ENCODE data around the gene IL10RA. TPM values are rescaled to one million over a fixed set of nuclear protein-coding genes. Genes with fewer than 3 reads are reported as not detected.
A peak's percentile ranks its signal among the peaks of the same experiment; 100 is the strongest.

The IL10RA gene
- total RNA-seq, 2 experiments from 2014 or later: 286 to 291 TPM

- no peak overlapping the region for H3K4me3 Mint-ChIP-seq
- H3K4me1 Mint-ChIP-seq: peaks cover 71% of the 10 kb centered on the region
- H3K27me3 Mint-ChIP-seq: no peaks in the 10 kb centered on the region
- POLR2A ChIA-PET: interaction anchor here (0.6 to 31.5 kb wide), 12 partner anchors 7 to 311 kb away, joined by 3 to 1195 read pairs (median 4); partner anchors contain the start of gene IL10RA
- H3K36me3 Mint-ChIP-seq (ENCODE audit: low read depth): peaks cover 56% of the 10 kb centered on the region
- DNase-seq: no peak
- CTCF ChIA-PET: interaction anchor here (0.6 to 2.1 kb wide), 6 partner anchors 22 to 73 kb away, joined by 3 to 14 read pairs (median 4); no protein-coding TSS in a partner anchor
- H3K9me3 Mint-ChIP-seq: peaks cover 2% of the 10 kb centered on the region
- H3K27ac Mint-ChIP-seq: peak overlapping the region; percentile 77
Observed at GRCh38 chr11:117979481-117980211, 6.5 kb upstream of the IL10RA start.

GRCh38 chr11:117980280-117980679, 5.9 kb upstream of the IL10RA start:
- ChIA-PET POLR2A (interaction anchor here (0.6 to 31.5 kb wide), 11 partner anchors 6 to 310 kb away, joined by 3 to 1195 read pairs (median 5); partner anchors contain the start of gene IL10RA), CTCF (interaction anchor here (1.1 to 2.1 kb wide), 3 partner anchors 29 to 72 kb away, joined by 5 to 14 read pairs (median 8); no protein-coding TSS in a partner anchor)
- H3K4me1 Mint-ChIP-seq: peaks cover 77% of the 10 kb centered on the region
- no peak overlapping the region for H3K4me3 Mint-ChIP-seq
- peak overlapping the region; percentile 77 for H3K27ac Mint-ChIP-seq
- H3K9me3 Mint-ChIP-seq: peaks cover 2% of the 10 kb centered on the region
- DNase-seq: no peak
- peaks cover 61% of the 10 kb centered on the region for H3K36me3 Mint-ChIP-seq (ENCODE audit: low read depth)
- no peaks in the 10 kb centered on the region for H3K27me3 Mint-ChIP-seq

- ChIA-PET POLR2A (interaction anchor here (0.7 to 31.5 kb wide), 9 partner anchors 10 to 166 kb away, joined by 3 to 1195 read pairs (median 3); no protein-coding TSS in a partner anchor), CTCF (interaction anchor here (1.1 to 9.2 kb wide), 4 partner anchors 30 to 72 kb away, joined by 5 to 170 read pairs (median 11); no protein-coding TSS in a partner anchor)
- Mint-ChIP-seq H3K4me3 (no peak overlapping the region), H3K36me3 (ENCODE audit: low read depth) (peaks cover 61% of the 10 kb centered on the region), H3K4me1 (peaks cover 76% of the 10 kb centered on the region), H3K9me3 (peaks cover 2% of the 10 kb centered on the region), H3K27ac (peak overlapping the region; percentile 77), H3K27me3 (no peaks in the 10 kb centered on the region)
- no peak for DNase-seq
Observed at GRCh38 chr11:117980720-117981119, 5.5 kb upstream of the IL10RA start.

DNA sequence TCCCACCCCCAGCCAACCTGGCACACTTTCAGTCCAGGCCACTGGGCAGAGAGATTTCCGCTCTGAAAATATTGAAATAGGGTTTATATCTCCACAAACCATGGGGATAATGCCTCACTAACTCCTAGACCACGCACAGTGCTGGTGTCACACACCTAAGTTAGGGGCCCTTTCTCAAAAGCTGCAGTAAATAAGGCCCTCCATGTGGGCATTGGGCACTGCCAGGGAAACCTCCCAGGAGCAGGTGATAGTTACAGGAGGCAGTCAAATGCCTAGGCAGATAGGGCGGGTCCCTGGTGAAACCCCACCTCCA, 3.1 kb upstream of the IL10RA start:
- DNase-seq: no peak
- peaks cover 65% of the 10 kb centered on the region for H3K4me1 Mint-ChIP-seq
- H3K27ac Mint-ChIP-seq: peak overlapping the region; percentile 40
- ChIA-PET CTCF (interaction anchor here (6.9 to 9.2 kb wide), 2 partner anchors 33 to 70 kb away, joined by 111 to 170 read pairs; no protein-coding TSS in a partner anchor), POLR2A (interaction anchor here (6.8 to 31.5 kb wide), 4 partner anchors 7 to 70 kb away, joined by 66 to 1195 read pairs (median 780); no protein-coding TSS in a partner anchor)
- H3K9me3 Mint-ChIP-seq: peaks cover under 1% of the 10 kb centered on the region
- H3K36me3 Mint-ChIP-seq (ENCODE audit: low read depth): peaks cover 61% of the 10 kb centered on the region
- H3K27me3 Mint-ChIP-seq: no peaks in the 10 kb centered on the region
- H3K4me3 Mint-ChIP-seq: no peak overlapping the region

DNA sequence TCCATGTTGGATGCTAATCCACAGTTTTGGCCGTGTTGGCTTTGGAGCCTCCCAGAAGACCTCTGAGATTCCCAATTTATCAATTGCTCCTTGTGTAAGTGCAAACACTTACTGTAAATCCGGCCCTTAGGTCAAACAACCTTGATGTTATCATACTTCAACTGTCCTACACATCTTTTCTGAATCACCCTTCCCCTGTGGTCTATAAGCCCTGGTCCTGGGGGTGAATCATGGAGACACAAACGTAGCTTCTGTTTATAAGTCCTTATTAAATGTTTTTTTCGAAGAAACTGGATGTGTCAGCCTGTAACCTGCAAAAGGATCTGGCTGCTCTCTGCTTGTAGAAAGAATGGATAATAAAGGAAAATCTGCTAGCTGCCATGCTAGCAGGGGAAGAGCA, 1.7 kb upstream of the IL10RA start:
- Mint-ChIP-seq H3K9me3 (no peaks in the 10 kb centered on the region), H3K4me1 (peaks cover 63% of the 10 kb centered on the region), H3K4me3 (peak overlapping the region; percentile 89), H3K27ac (peak overlapping the region; percentile 85), H3K27me3 (no peaks in the 10 kb centered on the region), H3K36me3 (ENCODE audit: low read depth) (peaks cover 67% of the 10 kb centered on the region)
- ChIA-PET POLR2A (interaction anchor here (0.9 to 31.5 kb wide), 7 partner anchors 8 to 69 kb away, joined by 3 to 1195 read pairs (median 141); no protein-coding TSS in a partner anchor), CTCF (interaction anchor here (1.1 to 9.2 kb wide), 3 partner anchors 10 to 68 kb away, joined by 3 to 170 read pairs (median 111); no protein-coding TSS in a partner anchor)
- no peak for DNase-seq

- H3K36me3 Mint-ChIP-seq (ENCODE audit: low read depth): peaks cover 80% of the 10 kb centered on the region
- H3K9me3 Mint-ChIP-seq: no peaks in the 10 kb centered on the region
- ChIA-PET CTCF (interaction anchor here (1.0 to 9.2 kb wide), 12 partner anchors 9 to 180 kb away, joined by 3 to 170 read pairs (median 4); no protein-coding TSS in a partner anchor), POLR2A (interaction anchor here (0.9 to 31.5 kb wide), 18 partner anchors 11 to 1108 kb away, joined by 3 to 1195 read pairs (median 6); partner anchors contain the start of genes KMT2A and PCSK7)
- H3K4me1 Mint-ChIP-seq: peaks cover 62% of the 10 kb centered on the region
- DNase-seq: peak; percentile 76
- H3K27me3 Mint-ChIP-seq: no peaks in the 10 kb centered on the region
- H3K27ac Mint-ChIP-seq: peak overlapping the region; percentile 85
- peak overlapping the region; percentile 89 for H3K4me3 Mint-ChIP-seq
Observed at GRCh38 chr11:117986981-117987574, 884 bp downstream of the IL10RA start.

- ChIA-PET CTCF (interaction anchor here (4.0 to 9.2 kb wide), 3 partner anchors 12 to 63 kb away, joined by 43 to 170 read pairs (median 111); no protein-coding TSS in a partner anchor), POLR2A (interaction anchor here (0.8 to 31.5 kb wide), 6 partner anchors 13 to 64 kb away, joined by 3 to 1195 read pairs (median 411); no protein-coding TSS in a partner anchor)
- DNase-seq: no peak
- H3K36me3 Mint-ChIP-seq (ENCODE audit: low read depth): peaks cover 89% of the 10 kb centered on the region
- peaks cover 67% of the 10 kb centered on the region for H3K4me1 Mint-ChIP-seq
- H3K9me3 Mint-ChIP-seq: no peaks in the 10 kb centered on the region
- peak overlapping the region; percentile 67 for H3K27ac Mint-ChIP-seq
- H3K27me3 Mint-ChIP-seq: no peaks in the 10 kb centered on the region
- peak overlapping the region; percentile 89 for H3K4me3 Mint-ChIP-seq
Observed at GRCh38 chr11:117989351-117990102, 3.3 kb downstream of the IL10RA start.

GRCh38 chr11:117992136-117992535, 5.9 kb downstream of the IL10RA start:
- Mint-ChIP-seq H3K4me1 (peaks cover 81% of the 10 kb centered on the region), H3K9me3 (no peaks in the 10 kb centered on the region), H3K36me3 (ENCODE audit: low read depth) (peaks cover 97% of the 10 kb centered on the region), H3K27ac (peak overlapping the region; percentile 56), H3K27me3 (no peaks in the 10 kb centered on the region), H3K4me3 (peak overlapping the region; percentile 89)
- POLR2A ChIA-PET: interaction anchor here (24.3 to 31.5 kb wide), 5 partner anchors 4 to 61 kb away, joined by 603 to 1195 read pairs (median 878); partner anchors contain the start of gene IL10RA
- CTCF ChIA-PET: interaction anchor here (1.0 to 15.4 kb wide), 2 partner anchors 11 to 61 kb away, joined by 4 to 192 read pairs; no protein-coding TSS in a partner anchor
- DNase-seq: no peak

- Mint-ChIP-seq H3K9me3 (no peaks in the 10 kb centered on the region), H3K4me1 (peaks cover 82% of the 10 kb centered on the region), H3K27ac (peak overlapping the region; percentile 56), H3K27me3 (no peaks in the 10 kb centered on the region), H3K4me3 (peak overlapping the region; percentile 89), H3K36me3 (ENCODE audit: low read depth) (peaks cover 97% of the 10 kb centered on the region)
- CTCF ChIA-PET: interaction anchor here (1.0 to 15.4 kb wide), 2 partner anchors 10 to 60 kb away, joined by 4 to 192 read pairs; no protein-coding TSS in a partner anchor
- DNase-seq: no peak
- POLR2A ChIA-PET: interaction anchor here (24.3 to 31.5 kb wide), 5 partner anchors 4 to 61 kb away, joined by 603 to 1195 read pairs (median 878); partner anchors contain the start of gene IL10RA
Observed at GRCh38 chr11:117992620-117993019, 6.4 kb downstream of the IL10RA start.

GRCh38 chr11:117993988-117994745, 8.0 kb downstream of the IL10RA start:
- peaks cover 97% of the 10 kb centered on the region for H3K36me3 Mint-ChIP-seq (ENCODE audit: low read depth)
- peak overlapping the region; percentile 56 for H3K27ac Mint-ChIP-seq
- H3K4me3 Mint-ChIP-seq: peak overlapping the region; percentile 89
- ChIA-PET CTCF (interaction anchor here (0.5 to 15.4 kb wide), 3 partner anchors 10 to 868 kb away, joined by 3 to 192 read pairs (median 3); no protein-coding TSS in a partner anchor), POLR2A (interaction anchor here (1.1 to 31.5 kb wide), 6 partner anchors 6 to 179 kb away, joined by 3 to 1195 read pairs (median 780); partner anchors contain the start of gene IL10RA)
- H3K9me3 Mint-ChIP-seq: no peaks in the 10 kb centered on the region
- no peaks in the 10 kb centered on the region for H3K27me3 Mint-ChIP-seq
- H3K4me1 Mint-ChIP-seq: peaks cover 93% of the 10 kb centered on the region
- DNase-seq: no peak

DNA sequence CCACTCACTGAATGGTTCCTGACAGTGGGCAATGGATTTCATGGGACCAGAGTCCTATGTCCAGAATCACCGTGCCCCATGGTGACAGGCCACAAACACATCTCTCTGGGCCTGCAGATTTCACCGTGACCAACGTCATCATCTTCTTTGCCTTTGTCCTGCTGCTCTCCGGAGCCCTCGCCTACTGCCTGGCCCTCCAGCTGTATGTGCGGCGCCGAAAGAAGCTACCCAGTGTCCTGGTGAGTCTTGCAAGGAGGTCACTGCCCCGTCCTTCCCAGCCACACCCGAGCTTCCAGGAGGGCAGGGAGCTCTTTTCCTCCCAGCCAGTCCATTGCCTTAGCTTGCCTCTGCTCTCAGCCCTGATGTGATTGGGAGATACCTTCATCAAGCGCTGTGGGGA, 9.3 kb downstream of the IL10RA start:
- ChIA-PET CTCF (interaction anchor here (1.0 to 15.4 kb wide), 3 partner anchors 57 to 178 kb away, joined by 3 to 192 read pairs (median 7); no protein-coding TSS in a partner anchor), POLR2A (interaction anchor here (1.1 to 31.5 kb wide), 7 partner anchors 7 to 58 kb away, joined by 3 to 1195 read pairs (median 681); partner anchors contain the start of gene IL10RA)
- Mint-ChIP-seq H3K27me3 (no peaks in the 10 kb centered on the region), H3K4me3 (no peak overlapping the region), H3K9me3 (no peaks in the 10 kb centered on the region), H3K36me3 (ENCODE audit: low read depth) (peaks cover 97% of the 10 kb centered on the region), H3K4me1 (peaks cover 95% of the 10 kb centered on the region), H3K27ac (peak overlapping the region; percentile 73)
- no peak for DNase-seq
